Sigmoid colon (tissue), 4 donors: ENCODE data around the gene SNCG.

Experiments
- CTCF ChIP-seq, 4 experiments: fragments of 450-650 bp in 3 of 4; fragments of 200-600 bp in 1 of 4; IDR thresholded peaks; one replicate each; pipeline ENCODE4 v1.5.1; 2016 to 2019; ENCODE audit warnings: antibody characterized with exemption in 4 of 4, mild to moderate bottlenecking in 3 of 4, moderate library complexity in 2 of 4
- EP300 ChIP-seq, 4 donors: sonication (generic); formaldehyde crosslinking; IDR thresholded peaks; one replicate each; pipeline ENCODE4 v1.6.1; 2017; ENCODE audit warnings: antibody characterized with exemption in 4 of 4

- TF ChIP-seq EP300 (IDR thresholded peaks at IDR 0.05) (no peak), CTCF (IDR thresholded peaks at IDR 0.05) (no peak)
These were observed 10.0 kb downstream of the SNCG start, which contains the start of gene ADIRF for GRCh38 chr10:86968271-86968993.
